Lower leg skin (tissue), 4 donors: Measurements from ENCODE around the gene KCND2. TPM values are rescaled to one million over a fixed set of nuclear protein-coding genes. Genes with fewer than 3 reads are reported as not detected.

Experiments
- DNase-seq, 2 donors: peaks; one replicate each; pipeline ENCODE4 v3.0.0-alpha.2; 2019; ENCODE audit warnings: low spot score in 2 of 2
- H3K4me3 ChIP-seq: fragments of 200-600 bp; sonication (generic); 2 replicates; pipeline ENCODE4 v1.5.1; 2017; ENCODE audit warnings: mild to moderate bottlenecking, low read depth; ENCODE audit not compliant: poor library complexity, severe bottlenecking
- POLR2A ChIP-seq, 2 donors: fragments of 450-650 bp; IDR thresholded peaks; one replicate each; pipeline ENCODE4 v1.6.1; 2016 to 2017; ENCODE audit warnings: antibody characterized with exemption in 2 of 2, mild to moderate bottlenecking in 1 of 2, moderate library complexity in 1 of 2
- WGBS, 2 donors: methylation state at CpG; one replicate each; pipeline ENCODE4 v1.1.5; 2018; 5-methylcytosine and 5-hydroxymethylcytosine counted together
- intact Hi-C: fragments of 100-400 bp; cut with DNase I; formaldehyde crosslinking; loops from one replicate; pipeline ENCODE4 v1.15.0; 2023; ENCODE audit warnings: low total_unique reads
- total RNA-seq, 4 donors: library from RNA; depleted of rRNA; stranded (reverse); fragments of >200 nt; gene quantifications; one replicate each; pipeline ENCODE4 v1.1.0, GENCODE V29; 2016
- TF ChIP-seq, protein P1 (sequence below), 3 donors: fragments of 450-650 bp; IDR thresholded peaks; one replicate each; pipeline ENCODE4 v1.5.1; 2016; ENCODE audit warnings: antibody characterized with exemption in 3 of 3, mild to moderate bottlenecking in 3 of 3, moderate library complexity in 2 of 3

KCND2 gene
- total RNA-seq, 4 donors from 2014 or later: 0.11 to 0.25 (median 0.15) TPM

- TF ChIP-seq, protein P1, sequence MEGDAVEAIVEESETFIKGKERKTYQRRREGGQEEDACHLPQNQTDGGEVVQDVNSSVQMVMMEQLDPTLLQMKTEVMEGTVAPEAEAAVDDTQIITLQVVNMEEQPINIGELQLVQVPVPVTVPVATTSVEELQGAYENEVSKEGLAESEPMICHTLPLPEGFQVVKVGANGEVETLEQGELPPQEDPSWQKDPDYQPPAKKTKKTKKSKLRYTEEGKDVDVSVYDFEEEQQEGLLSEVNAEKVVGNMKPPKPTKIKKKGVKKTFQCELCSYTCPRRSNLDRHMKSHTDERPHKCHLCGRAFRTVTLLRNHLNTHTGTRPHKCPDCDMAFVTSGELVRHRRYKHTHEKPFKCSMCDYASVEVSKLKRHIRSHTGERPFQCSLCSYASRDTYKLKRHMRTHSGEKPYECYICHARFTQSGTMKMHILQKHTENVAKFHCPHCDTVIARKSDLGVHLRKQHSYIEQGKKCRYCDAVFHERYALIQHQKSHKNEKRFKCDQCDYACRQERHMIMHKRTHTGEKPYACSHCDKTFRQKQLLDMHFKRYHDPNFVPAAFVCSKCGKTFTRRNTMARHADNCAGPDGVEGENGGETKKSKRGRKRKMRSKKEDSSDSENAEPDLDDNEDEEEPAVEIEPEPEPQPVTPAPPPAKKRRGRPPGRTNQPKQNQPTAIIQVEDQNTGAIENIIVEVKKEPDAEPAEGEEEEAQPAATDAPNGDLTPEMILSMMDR (IDR thresholded peaks at IDR 0.05): no peak
- TF ChIP-seq POLR2A (IDR thresholded peaks at IDR 0.05): no peak
- DNase-seq: no peak
- H3K4me3 ChIP-seq: no peak overlapping the region
- intact Hi-C loops: no loop called here
These were observed 458.3 kb downstream of the KCND2 start for GRCh38 chr7:120731271-120731670.

DNA sequence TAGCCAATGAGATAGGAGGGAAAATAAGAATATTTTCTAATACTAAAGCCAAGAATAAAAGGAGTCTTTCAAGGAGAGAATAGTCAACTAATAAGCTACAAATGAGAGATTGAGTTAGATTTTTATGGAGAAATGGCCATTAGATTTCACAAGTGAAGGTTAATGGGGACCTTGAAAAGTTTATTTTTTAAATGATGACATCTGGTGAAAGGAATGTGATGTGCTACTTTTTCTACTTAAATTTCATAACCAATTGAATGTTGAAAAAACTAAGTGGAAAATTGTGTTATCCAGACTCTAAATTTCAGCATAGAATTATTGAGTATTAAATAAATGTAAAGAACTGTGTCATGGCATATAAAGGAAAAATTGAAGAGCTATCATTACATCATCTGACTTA is 459.3 kb downstream of the KCND2 start:
- no peak for DNase-seq
- no peak overlapping the region for H3K4me3 ChIP-seq
- intact Hi-C loops: no loop called here
- TF ChIP-seq, protein P1 (IDR thresholded peaks at IDR 0.05): no peak
- no peak for TF ChIP-seq POLR2A (IDR thresholded peaks at IDR 0.05)

GRCh38 chr7:120733143-120733542 is 460.2 kb downstream of the KCND2 start:
- TF ChIP-seq, protein P1 (IDR thresholded peaks at IDR 0.05): no peak
- WGBS, 2 donors: 81 to 84% methylated on average over 3 of the region's 3 CpGs
- intact Hi-C loops: no loop called here
- DNase-seq: no peak
- H3K4me3 ChIP-seq: no peak overlapping the region

GRCh38 chr7:120733835-120734234 is 460.9 kb downstream of the KCND2 start:
- WGBS, 2 donors: 85 to 86% methylated on average over 3 of the region's 3 CpGs
- no peak for DNase-seq
- intact Hi-C loops: no loop called here

DNA sequence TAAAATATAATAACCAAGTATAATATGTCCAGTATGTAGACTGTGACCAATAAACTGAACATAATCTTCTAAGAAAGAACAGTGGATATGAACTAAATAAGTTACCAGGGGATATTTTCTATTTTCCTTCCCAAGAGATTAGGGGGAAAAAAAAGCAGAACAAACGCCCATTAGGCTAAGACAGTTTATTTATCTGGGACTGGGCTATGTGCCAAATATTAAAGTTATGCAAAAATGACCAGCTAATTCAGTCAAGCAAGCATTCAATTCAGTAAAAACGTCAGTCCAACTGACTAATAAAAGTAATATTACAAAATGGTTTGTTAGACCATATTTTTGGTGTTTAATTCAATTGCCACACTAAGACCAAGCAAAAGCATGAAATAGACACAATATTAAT is 462.8 kb downstream of the KCND2 start:
- intact Hi-C loops: no loop called here
- no peak for DNase-seq
- TF ChIP-seq, protein P1 (IDR thresholded peaks at IDR 0.05): no peak
- no peak for TF ChIP-seq POLR2A (IDR thresholded peaks at IDR 0.05)
- 14 to 31% methylated on average over 2 of the region's 2 CpGs for WGBS, 2 donors
- H3K4me3 ChIP-seq: no peak overlapping the region

More at GRCh38 chr7:120733835-120734234, 460.9 kb downstream of the KCND2 start:
- TF ChIP-seq POLR2A (IDR thresholded peaks at IDR 0.05): no peak
- TF ChIP-seq, protein P1 (IDR thresholded peaks at IDR 0.05): no peak
- no peak overlapping the region for H3K4me3 ChIP-seq

DNA sequence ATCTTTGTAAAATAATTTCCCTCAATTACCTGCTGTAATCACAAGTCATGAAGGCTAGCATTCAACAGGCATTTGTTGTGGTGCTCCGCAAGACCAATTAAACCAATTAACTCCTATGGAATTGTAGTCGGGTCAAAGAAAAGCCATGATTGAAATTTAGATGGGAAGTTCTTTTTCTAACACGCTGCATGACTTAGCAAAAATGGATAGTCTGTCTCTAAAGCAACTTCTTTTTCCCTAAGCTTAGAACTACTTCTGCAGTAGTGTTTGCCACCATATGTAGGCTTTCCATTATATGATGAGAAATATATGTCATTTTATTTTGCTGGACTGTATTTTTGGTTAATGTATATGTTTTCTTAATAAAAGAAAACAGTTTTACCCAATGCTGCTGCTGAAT is 465.8 kb downstream of the KCND2 start:
- H3K4me3 ChIP-seq: no peak overlapping the region
- TF ChIP-seq, protein P1 (IDR thresholded peaks at IDR 0.05): no peak
- TF ChIP-seq POLR2A (IDR thresholded peaks at IDR 0.05): no peak
- DNase-seq: no peak
- 62 to 80% methylated on average over 3 of the region's 3 CpGs for WGBS, 2 donors
- intact Hi-C loops: no loop called here
